ENCODE data around the gene ITPKA.
"Not testable (repeated sequence)": the region's sequence is repeated elsewhere in the genome, so short reads cannot be mapped to it uniquely, and the experiment has no call there.

The ITPKA gene

DNA sequence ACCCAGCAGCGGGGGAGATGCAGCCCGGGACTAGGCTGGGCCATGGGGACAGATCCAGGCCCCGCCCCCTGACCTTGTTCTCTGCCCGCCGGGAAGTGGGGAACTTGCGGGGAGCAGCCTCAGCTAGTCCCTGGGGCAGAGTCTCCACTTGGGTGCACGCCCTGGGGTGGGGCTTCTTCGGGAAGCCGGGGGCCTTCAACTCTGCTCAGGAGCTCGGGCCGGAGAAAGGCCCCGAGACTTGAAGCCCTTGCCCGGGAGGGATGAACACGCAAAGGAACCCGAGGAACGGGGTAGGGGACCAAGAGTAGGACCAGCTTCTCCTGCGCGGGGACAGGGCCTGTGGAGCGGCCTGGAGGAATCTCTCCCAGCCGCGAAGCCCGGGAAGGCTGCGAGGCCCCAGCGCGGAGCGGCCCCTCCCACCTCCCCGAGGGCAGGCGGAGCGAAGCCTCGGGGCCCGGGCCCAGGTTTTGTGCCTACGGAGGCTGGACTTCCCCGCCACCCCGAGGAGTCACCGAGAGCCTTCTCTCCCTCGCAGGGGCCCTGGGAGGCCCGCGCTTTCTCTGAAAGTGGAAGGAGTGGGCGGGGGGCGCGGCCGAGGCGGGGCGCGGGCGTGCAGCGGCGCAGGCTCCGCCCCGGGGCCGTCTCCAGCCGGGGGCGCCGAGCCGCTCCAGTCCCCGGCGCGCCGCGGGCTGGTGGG lies at the start of gene ITPKA:
Gene ITPKA, plus strand, starts transcription at position 670 of the 697 bp plus-strand sequence. CDS start 54 bp downstream, outside the sequence.
- peak; percentile 73 for DNase-seq (ENCODE audit: low read depth)

DNA sequence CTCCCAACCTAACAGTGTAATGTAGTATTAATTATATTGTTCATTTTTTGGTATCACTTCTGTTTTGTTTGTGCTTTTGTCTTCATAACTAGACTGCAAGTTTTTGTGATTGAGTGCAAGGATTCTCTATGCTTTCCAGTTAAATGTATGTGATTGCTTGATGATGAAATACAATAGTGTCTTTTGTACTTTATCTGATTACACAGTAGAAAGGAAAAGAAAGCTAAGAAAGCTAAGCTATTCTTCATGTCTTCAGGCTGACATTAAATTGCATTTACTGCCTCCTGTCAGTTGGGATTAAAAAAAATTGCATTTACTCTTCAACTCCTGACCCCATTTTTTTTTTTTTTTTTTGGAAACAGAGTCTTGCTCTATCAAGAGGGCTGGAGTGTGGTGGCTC lies 48.3 kb upstream of the ITPKA start:
- no peak for DNase-seq (ENCODE audit: low read depth)

DNA sequence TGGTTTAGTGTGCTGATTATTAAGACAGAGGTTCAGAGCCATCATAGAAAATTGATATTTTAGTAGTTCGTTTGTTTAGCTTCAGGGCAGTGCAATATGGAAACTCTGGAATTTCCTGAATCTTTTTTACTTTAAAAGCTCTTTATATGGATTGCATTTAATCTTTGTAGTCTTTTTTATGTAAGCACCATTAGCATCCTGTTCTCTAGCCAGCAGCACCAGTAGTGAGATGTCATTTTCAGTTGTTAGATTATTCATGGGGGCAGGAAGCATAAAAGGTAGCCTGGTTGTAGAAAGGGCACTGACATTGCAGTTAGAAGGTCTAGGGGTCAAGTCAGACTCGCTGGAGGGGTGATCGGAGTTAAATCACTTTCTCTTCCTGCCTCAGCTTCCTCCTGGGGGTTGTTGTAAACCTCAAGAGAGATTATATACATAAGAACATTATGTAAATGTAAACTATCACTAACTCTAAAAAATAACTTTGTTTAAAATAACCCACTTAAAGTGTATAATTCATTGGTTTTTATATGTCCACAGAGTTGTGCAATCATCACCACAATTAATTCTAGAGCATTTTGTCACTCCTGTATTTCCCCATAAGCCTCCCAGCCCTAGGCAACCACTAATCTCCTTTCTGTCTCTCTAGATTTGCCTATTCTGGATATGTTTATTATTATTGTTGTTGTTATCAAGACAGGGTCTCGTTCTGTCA lies 31.4 kb upstream of the ITPKA start:
- no peak for DNase-seq (ENCODE audit: low read depth)

DNA sequence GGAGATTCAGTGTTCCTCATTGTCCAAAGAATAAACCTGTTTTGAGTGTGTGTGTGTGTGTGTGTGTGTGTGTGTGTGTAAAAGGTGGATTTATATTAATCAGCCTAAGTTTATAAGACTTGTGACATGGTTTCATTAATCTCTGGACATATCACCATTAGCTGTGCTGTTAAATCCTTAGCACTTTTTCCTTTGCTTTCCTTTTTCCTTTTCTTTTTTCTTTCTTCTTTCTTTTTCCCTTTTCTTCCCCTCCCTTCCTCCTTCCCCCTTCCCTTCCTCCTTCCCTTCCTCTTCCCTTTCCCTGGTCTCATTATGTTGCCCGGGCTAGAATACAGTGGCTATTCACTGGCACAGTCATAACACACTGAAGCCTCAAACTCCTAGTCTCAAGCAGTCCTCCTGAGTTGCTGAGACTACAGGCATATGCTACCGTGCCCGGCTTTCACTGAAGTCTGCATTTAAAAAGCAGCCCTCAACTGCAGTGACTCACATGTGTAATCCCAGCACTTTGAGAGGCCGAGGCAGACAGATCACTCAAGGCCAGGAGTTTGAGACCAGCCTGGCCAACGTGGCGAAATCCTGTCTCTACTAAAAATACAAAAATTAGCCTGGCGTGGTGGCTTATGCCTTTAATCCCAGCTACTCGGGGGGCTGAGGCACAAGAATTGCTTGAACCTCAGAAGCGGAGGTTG lies 28.6 kb upstream of the ITPKA start:
- DNase-seq (ENCODE audit: low read depth), result no peak

DNA sequence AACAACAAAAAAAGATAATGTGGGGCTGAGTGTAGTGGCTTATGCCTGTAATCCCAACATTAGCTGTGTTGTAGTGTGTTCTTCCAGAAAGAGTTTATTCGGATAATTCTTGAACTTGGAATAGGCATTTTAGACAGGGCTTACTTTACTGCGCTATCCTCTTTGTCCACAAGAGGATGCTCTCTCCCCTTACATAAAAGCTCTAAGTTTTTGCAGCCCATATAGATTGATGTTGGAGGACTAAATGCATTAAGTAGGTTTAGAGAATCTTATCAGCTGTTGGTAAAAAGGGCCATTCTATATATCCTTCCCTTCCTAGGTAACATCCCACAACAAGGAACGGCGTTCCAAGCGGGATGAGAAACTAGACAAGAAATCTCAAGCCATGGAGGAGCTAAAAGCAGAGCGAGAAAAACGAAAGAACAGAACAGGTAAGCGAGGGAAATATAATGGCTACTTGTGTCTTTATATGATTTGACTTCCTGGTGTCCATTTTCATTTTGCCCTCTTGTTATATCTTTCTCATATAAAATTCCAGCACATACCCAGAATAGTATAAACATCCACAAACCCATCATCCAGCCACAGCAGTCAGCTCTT lies 27.8 kb upstream of the ITPKA start:
- no peak for DNase-seq (ENCODE audit: low read depth)

DNA sequence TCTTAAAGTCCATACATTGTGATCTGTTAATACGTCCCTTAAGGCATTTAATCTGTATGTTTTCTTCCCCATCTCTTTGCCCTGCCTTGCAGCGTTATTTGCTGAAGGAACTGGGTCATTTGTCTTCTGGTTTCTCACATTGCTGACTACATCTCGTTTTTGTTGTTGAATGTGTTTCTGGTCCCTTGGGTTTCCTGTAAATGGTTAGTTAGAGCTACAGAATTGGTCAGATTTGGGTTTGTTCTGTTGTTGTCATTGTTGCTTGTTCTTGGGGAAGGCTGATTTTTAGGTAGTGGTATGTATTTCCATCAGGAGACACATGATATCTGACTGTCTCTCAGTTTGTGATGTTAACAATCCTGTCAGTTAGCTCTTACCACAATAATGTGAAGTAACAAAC lies 27.0 kb upstream of the ITPKA start:
- DNase-seq (ENCODE audit: low read depth), result no peak

DNA sequence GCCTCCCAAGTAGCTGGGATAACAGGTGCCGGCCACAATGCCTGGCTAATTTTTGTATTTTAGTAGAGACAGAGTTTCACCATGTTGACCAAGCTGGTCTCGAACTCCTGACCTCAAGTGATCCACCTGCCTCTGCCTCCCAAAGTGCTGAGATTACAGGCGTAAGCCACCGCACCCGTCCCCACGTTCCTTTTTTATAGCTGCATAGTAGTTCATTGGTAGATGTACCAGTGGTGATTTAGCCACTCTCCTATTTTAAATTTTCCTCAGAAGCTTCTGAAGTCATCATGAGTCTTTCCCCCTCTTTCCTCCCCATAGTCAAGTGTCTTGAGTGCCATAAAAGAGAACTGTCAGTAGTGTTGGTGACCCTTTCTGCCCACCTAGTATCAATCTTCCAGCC lies 24.0 kb upstream of the ITPKA start:
- not testable (repeated sequence) for DNase-seq (ENCODE audit: low read depth)

DNA sequence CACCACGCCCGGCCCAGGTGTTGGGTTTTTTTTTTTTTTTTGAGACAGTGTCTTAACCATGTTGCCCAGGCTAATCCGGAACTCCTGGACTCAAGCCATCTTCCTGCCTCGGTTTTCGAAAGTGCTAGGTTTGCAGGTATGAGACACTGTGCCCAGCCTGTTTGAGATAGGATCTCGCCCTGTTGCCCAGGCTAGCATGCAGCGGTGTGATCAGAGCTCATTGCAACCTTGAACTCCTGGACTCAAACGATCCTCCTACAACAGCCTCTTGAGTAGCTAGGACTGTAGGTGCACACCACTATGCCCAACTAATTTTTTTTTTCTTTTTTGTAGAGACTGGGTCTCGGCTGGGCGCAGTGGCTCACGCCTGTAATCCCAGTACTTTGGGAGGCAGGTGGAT lies 20.3 kb upstream of the ITPKA start:
- no peak for DNase-seq (ENCODE audit: low read depth)

DNA sequence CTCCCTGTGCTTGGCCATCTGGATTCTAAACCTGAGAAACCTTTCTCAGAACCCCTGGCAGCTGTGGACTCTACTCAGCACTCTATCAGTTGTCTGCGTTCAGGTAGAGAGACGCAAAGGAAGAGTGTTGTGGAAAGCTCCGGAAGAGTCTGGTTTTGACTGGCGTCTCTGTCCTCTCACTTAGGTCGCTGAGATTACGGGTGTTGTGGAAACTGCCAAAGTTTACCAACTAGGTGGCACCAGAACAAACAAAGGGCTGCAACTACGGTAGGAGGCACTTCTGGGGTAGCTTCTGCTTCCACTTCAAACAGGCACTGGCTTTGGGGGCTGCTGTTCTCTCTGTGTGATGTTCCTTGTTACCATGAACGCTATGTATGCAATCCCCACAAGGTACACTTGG lies 19.2 kb upstream of the ITPKA start:
- DNase-seq (ENCODE audit: low read depth), result no peak

DNA sequence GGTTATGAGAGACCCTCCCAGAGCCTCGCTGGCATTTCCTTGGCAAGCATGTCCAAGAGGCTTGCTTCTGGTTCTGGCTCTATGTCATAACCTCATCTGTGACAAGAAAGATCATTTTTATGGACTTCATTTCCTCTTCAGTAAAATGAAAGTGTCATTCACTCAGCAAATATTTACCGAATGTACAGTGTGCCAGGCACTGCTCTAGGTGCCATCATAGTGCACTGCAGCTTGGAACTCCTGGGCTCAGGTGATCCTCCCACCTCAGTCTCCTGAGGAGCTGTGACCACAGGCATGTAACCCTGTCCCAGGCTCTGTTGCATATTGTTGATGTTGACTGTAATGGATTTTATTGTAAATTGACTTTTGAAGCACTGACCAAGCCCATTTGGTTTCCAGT lies 18.7 kb upstream of the ITPKA start:
- DNase-seq (ENCODE audit: low read depth), result no peak

DNA sequence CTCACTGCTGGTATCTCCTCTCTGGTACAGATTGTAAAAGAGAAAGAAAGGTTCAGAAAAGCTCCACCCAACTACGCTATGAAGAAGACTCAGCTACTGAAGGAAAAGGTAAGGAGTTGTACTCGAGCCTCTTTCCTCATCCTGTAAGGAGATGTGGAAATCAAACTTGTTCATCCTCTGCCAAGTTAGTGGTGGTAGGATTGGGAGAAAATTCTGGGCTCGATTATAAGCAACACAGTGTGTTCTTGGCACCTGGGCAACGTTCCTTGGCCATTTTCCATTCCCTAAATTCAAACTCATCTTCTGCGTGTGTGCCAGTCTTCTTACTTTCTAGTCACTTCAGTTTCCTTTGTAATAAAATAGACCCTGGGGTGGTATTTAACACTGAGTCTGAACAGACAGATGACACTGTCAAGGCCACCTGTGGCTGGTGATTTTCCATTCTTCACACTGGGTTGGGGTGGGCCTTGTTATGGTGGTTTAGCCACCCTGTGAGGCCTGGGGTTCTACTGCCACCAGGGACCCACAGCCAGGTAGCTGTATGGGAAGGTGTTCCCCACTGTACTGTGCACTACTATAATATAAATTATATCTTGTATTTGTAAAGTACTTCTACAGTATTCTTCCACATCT lies 17.1 kb upstream of the ITPKA start:
- DNase-seq (ENCODE audit: low read depth), result no peak

DNA sequence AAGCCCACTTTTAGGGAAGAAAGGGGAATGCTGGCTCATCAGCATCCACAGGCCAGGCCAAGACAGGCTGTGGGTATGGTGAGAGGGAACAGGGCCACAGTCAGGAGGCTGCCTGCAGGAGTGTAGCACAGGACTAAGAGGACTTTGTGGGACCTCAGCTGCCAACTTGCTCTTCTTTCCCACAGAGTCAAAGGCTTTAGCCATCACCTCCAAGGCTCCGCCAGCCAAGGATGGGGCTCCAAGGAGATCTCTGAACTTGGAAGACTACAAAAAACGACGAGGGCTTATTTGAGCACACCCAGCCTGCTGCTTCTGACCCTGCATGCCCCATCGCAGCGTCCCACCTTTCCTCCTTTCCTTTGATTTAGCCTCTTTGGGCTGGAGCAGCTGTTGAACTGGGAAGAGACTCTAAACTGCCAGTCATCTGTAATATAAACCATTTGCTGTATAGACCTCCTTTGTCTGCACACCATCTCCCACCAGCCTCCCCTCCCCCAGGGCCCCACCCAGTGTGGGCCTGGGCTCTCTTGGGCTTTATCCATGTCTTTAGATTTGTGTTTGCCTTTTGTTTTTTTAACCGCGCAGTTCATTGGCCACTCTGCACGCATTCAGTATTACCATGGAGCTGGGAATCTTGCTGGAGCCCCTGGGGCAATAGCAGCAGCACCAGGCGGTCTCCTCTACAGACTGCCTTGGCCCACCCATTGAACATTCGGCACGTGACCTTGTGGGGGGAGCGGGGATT lies 13.1 kb upstream of the ITPKA start:
- no peak for DNase-seq (ENCODE audit: low read depth)

DNA sequence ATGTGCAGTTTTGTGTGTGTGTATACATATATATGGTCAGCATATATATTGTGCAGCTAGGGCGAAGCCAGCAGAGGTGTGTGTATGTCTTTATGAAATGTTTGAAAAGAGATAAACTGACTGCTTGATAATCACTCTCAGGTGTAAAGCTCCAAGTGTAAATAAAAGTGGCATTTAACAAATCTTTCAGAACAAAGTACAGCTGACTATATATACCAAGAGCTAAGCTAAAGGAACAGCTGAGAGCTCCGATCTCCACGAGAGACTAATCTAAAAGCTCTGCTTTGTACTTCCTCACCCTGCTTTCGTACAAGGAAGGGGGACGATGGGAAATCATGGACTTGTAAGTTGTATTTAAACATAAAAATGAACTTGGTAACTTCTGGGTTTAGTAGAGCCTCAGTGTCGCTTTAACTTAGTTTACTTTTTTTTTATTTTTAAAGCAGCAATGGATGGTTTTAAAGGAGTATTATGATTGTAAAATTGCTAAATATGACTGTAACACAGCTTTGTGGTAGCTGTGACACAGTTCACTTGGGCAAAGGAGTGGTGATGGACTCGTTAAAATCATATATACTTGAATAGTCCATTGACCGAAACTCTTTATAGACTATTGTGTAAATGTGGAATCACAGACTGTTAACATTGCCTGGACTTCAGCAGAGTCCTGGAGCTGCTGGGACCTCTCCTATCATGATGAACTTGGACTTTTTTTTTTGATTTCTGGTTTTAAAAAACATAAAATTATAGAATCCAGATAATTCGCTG lies 11.4 kb upstream of the ITPKA start:
- DNase-seq (ENCODE audit: low read depth), result no peak

DNA sequence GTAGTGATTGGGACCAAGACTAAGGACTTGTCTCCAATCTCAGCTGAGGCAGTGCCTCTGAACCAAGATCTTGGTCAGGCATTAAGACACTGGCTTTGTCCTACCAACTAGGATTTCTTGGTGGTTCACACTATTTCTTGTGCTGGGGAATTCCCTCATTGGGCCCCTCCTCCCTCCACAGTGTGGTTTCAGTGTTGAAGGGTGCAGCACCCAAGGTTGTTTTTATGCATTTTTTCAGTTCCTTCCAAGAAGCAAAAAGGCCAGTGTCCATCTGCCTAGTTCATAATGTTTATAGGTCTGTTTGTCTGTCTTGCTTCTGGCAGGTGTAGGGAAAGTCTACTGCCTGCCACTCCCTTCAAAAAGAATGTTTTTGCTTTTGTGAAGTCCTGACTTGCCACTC lies 10.6 kb upstream of the ITPKA start:
- DNase-seq (ENCODE audit: low read depth), result no peak

DNA sequence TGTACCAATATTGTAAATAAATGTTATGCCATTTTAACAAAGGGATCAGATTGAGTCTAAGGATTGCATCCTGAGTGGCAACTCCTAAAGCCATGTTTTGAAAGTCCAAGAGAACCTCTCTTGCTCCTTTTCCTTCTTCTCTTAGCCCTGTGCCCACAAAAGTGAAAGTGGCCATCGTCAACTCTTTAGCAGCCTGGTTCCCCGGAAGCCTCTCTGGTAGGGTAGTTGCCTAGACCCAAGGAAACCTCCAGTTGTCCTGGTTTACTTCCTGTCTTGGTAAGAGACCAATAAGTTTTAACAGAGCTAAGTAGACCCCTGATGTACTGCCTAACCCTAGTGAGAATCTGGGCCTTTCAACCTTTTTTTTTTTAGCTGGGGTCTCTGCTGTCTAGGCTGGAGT lies 10.2 kb upstream of the ITPKA start:
- no peak for DNase-seq (ENCODE audit: low read depth)

DNA sequence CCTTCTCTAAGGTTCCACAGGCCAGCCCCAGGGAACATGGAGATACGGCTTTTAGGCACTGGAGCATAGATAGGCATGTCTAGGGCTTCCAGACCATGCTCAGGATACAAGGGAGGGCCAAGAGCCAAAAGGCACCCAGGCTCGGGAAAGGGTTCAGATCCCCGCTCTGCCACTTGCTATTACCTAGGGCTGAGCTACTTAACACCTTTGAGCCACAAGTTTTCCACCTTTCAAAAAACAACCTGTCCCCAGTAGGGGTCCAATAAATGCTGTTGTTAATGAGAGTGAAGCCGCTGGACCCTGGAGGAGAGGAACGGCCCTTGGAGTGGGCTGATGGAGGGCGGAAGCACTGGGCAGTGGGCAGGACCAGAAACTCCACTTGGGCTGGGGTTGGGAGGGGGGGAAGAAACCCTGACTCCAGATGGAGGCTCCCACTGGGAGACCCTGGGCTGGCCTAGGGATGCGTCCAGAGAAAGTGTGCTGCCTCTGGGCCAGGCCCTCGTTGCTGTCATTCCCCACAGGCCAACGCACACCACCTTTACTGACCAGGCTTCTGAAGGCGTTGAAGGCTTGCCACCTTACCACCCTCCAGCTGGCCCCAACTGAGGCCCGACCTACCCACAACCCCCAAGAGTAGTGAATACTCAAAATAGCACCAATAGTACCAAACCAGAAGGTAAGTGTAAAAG lies 8.6 kb upstream of the ITPKA start:
- no peak for DNase-seq (ENCODE audit: low read depth)

DNA sequence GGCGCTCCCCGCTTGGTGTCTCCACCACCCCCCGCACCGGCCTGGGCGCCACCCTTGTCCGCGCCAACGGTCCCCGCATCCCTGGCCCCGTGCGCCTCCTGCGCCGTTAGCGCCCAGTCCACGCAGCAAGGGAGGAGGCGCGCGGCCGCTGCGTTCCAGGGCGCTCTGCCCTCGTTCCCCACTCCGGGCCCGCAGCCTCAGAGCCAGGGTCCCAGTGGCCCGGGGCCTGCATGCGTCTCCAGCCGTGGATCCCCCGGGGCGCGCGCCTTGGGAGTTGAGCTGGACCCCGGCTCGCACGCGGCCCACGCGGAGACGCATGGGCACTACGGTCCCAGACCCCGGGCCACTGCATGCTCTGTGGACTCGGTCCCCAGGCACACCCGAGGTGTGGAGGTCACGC lies 7.4 kb upstream of the ITPKA start:
- DNase-seq (ENCODE audit: low read depth), result no peak

DNA sequence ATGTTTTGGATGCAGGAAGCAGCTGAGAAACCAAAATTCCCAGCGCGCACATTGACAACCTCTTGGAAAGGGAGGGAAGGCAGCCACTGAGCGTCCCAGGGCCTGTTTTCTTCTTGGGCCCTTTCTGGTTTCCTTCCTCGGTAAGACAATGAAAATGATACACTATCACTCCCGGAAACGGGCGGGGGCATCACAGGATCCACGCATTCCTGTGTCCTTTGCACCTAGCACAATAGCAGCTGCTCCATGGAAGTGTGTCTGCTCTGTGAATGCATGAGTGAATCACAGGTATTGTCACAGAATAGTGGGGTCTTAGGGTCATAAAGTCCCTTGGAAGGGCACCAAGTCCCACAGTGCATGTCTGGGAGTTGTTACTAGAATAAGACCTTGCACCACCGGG lies 6.3 kb upstream of the ITPKA start:
- DNase-seq (ENCODE audit: low read depth), result no peak

DNA sequence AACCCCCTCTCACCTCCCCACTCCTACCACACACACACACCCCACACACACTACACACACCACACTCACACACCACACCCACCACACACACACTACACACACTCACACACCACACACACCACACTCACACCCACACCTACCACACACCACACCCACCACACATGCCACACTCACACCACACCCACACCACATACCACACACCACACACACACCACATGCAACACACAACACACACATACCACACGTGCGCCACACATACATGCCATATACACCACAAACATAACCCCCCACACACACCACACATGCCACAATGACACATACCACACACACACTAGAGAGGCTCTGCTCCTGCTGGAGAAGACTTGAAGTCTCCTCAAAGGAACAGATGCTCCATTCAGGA lies 5.9 kb upstream of the ITPKA start:
- DNase-seq (ENCODE audit: low read depth), result no peak

DNA sequence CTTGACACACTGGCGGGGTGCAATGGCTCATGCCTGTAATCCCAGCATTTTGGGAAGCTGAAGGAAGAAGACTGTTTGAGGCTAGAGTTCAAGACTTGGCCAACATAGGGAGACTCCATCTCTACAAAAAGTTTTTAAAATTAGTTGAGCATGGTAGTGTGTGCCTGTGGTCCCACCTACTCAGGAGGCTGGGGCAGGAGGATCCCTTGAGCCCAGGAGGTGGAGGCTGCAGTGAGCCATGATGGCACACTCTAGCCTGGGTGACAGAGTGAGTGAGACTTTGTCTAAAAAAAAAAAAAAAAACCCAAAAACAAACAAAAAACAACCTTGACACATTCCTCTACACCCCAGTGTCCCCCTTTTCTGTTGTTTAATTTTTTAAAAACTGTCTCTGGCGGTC lies 4.0 kb upstream of the ITPKA start:
- no peak for DNase-seq (ENCODE audit: low read depth)
